Kidney glomerular epithelial cell (primary cell): ENCODE measurements around the gene AOC3.
"Not testable (repeated sequence)": the region's sequence is repeated elsewhere in the genome, so short reads cannot be mapped to it uniquely, and the experiment has no call there.

Experiments used
- DNase-seq: peaks from one replicate; lab custom pipeline; 2025; lab: John Stamatoyannopoulos, UW

AOC3 gene

DNA sequence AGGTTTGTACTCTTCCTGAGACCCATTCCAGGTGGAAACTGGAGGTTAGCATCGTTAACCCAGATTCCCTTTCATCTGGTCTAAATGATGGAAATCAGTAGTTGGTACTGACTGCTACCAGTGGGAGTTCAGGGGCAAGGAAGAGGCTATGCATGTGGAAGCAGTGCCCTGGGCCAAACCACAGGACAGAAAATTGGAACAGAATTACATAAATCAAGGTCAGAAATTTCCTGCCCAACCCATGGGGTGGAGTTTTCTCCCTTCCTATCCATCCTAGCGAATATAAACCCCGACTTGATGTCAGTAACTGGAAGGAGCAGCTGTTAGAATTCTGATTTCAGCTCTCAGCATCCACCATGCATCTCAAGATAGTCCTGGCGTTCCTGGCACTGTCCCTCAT is 6.7 kb upstream of the AOC3 start, which contains the start of gene AOC2:
Gene AOC2 (plus strand): TSS at position 310 of the 400 bp plus-strand sequence. CDS start 47 bp downstream, at position 357.
- no peak for DNase-seq

DNA sequence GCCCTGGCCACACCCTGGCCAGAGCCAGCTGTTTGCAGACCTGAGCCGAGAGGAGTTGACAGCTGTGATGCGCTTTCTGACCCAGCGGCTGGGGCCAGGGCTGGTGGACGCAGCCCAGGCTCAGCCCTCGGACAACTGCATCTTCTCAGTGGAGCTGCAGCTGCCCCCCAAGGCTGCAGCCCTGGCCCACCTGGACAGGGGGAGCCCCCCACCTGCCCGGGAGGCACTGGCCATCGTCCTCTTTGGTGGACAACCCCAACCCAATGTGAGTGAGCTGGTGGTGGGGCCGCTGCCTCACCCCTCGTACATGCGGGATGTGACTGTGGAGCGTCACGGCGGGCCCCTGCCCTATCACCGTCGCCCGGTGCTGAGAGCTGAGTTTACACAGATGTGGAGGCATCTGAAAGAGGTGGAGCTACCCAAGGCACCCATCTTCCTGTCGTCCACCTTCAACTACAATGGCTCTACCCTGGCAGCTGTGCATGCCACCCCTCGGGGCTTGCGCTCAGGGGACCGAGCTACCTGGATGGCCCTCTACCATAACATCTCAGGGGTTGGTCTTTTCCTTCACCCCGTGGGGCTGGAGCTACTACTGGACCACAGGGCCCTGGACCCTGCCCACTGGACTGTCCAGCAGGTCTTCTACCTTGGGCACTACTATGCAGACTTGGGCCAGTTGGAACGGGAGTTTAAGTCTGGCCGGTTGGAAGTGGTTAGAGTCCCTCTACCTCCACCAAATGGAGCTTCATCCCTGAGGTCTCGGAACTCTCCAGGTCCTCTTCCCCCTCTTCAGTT is 6.0 kb upstream of the AOC3 start:
- DNase-seq, result no peak

DNA sequence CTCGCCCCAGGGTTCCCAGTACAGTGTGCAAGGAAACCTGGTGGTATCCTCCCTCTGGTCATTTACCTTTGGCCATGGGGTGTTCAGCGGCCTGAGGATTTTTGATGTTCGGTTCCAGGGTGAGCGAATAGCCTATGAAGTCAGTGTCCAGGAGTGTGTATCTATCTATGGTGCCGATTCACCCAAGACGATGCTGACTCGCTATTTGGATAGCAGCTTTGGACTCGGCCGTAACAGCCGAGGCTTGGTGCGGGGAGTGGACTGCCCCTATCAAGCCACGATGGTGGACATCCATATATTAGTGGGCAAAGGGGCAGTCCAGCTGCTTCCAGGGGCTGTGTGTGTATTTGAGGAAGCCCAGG is 5.5 kb upstream of the AOC3 start:
- no peak for DNase-seq

DNA sequence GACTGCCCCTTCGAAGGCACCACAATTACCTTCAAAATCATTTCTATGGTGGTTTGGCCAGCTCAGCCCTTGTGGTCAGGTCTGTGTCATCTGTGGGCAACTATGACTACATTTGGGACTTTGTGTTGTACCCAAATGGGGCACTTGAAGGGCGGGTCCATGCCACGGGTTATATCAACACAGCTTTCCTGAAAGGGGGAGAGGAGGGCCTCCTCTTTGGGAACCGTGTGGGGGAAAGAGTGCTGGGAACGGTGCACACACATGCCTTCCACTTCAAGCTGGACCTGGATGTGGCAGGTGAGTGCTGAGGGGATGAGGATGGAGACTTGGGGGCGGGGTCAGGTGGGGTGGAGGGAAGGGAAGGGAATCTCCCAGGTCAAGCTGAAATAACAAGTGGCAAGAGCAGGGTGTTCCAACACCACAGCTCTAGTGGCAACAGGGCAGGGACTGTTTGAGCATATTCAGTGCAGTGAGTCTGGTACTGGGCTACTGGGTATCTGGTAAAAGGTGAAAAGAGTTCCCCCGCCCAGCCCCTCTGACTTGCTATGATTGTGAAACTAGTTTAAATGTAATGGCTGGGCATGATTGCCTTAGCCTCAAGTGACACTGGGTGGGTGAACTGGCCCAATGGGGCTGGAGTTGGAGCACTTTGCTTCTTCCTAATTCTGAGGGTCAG is 4.9 kb upstream of the AOC3 start:
- no peak for DNase-seq

DNA sequence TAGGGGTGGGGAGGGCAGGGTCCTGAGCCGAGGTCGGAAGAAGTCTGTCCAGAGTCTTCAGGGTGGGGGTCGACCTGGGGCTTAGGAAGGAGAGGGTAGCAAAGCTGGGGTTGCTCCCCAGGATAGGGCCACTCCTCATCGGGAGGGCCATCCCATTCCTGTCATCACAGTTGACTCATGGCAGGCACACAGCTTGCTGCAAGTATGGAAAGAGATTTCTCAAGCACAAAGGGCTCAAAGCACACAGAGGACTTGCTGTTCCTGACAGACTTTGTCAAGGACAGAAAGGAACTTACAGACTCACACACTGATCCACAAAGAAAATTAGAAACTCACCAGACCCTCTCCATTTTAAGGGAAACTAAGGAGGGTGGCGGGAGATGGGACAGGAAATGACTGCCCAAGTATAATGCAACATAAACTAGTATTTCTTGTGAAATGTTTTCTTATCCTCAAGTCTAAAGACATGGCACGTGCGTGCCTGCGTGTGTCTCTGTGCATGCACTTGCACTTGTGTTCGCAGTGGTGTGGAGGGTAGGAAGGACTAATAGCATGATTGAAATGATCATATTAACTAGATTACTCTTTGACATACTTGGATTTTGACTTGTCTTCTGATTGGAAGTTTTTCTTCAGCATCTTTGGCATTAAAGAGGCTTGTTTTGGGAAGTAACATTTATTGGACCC is 4.3 kb upstream of the AOC3 start:
- no peak for DNase-seq

DNA sequence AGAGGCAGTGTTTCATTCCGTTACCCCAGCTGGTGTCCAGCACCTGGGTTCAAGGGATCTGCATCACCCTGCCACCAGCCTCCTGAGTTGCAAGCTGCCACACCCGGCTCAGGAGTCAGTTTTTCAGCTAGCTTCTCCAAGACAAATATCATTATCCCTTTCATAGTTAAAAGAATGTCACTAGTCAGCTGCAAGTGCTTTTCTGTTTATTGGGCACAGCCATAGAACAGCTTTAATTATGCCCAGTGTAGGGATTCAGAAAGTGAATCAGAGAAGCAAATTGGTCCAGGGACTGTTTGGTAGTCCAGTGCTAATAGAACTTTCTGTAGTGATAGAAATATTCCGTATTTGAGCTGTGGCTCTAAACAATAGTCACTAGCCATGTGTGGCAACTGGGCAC is 2.9 kb upstream of the AOC3 start:
- DNase-seq, result no peak

DNA sequence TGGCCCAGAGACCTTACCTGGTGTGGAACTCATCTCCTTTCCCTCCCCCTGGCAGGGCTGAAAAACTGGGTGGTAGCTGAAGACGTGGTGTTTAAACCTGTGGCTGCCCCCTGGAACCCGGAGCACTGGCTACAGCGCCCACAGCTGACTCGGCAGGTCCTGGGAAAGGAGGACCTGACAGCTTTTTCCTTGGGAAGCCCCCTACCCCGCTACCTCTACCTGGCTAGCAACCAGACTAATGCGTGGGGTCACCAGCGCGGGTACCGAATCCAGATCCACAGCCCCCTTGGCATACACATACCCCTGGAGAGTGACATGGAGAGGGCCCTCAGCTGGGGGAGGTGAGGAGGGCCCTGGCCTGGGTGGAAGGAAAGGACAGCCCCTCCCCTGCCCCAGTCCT is 2.0 kb upstream of the AOC3 start:
- DNase-seq, result no peak

DNA sequence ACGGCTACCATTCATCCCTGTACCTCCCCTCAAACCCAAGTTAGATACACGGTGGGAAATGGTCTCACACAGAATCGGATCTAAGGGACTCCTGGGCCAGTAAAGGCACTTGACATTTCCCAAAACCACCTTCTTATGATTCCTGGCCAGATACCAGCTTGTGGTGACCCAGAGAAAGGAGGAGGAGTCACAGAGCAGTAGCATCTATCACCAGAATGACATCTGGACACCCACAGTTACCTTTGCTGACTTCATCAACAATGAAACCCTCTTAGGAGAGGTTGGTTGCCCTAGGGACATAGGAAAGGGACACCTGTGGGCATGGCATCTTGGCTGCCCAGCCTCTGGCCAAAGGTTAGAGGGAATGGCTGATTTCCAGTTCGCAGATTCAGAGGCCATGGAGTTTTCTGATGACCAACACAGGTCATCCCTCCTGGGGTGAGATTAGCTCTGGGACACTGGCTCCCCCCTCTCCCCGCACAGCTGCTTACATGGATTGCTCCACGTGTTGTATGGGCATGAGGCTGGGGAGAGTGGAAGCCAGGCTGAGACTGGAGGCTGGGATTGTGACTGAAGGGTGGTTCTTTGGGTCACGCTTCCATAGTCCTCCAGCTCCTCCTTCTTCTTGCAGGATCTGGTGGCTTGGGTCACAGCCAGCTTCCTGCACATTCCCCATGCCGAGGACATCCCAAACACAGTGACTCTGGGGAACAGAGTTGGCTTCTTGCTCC is 1.4 kb upstream of the AOC3 start:
- DNase-seq, result peak; percentile 13

DNA sequence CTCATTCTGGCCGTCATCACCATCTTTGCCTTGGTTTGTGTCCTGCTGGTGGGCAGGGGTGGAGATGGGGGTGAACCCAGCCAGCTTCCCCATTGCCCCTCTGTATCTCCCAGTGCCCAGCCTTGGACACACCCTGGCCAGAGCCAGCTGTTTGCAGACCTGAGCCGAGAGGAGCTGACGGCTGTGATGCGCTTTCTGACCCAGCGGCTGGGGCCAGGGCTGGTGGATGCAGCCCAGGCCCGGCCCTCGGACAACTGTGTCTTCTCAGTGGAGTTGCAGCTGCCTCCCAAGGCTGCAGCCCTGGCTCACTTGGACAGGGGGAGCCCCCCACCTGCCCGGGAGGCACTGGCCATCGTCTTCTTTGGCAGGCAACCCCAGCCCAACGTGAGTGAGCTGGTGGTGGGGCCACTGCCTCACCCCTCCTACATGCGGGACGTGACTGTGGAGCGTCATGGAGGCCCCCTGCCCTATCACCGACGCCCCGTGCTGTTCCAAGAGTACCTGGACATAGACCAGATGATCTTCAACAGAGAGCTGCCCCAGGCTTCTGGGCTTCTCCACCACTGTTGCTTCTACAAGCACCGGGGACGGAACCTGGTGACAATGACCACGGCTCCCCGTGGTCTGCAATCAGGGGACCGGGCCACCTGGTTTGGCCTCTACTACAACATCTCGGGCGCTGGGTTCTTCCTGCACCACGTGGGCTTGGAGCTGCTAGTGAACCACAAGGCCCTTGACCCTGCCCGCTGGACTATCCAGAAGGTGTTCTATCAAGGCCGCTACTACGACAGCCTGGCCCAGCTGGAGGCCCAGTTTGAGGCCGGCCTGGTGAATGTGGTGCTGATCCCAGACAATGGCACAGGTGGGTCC is 607 bp downstream of the AOC3 start:
- not testable (repeated sequence) for DNase-seq

DNA sequence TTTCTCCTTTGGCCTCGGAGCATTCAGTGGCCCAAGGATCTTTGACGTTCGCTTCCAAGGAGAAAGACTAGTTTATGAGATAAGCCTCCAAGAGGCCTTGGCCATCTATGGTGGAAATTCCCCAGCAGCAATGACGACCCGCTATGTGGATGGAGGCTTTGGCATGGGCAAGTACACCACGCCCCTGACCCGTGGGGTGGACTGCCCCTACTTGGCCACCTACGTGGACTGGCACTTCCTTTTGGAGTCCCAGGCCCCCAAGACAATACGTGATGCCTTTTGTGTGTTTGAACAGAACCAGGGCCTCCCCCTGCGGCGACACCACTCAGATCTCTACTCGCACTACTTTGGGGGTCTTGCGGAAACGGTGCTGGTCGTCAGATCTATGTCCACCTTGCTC is 1.4 kb downstream of the AOC3 start:
- DNase-seq, result no peak

DNA sequence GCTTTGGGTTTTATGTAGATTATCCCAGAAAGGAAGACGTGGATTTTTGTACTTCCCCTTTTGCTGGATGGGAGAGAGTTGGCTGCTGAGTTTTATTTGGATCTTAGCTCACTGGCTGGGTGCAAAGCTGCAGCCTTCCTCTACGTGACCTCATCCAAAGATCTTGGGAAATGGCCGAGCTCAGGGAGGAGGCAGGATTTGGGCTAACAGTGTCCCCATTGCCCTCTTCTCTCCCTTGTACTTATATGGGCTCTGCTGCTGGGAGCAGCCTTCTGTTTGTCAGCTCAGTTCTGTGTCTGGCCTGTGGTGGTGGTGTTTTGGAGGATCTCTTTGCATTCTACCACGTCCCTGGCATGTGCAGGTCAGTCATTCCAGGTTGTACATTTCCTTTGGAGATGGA is 2.0 kb downstream of the AOC3 start:
- no peak for DNase-seq

DNA sequence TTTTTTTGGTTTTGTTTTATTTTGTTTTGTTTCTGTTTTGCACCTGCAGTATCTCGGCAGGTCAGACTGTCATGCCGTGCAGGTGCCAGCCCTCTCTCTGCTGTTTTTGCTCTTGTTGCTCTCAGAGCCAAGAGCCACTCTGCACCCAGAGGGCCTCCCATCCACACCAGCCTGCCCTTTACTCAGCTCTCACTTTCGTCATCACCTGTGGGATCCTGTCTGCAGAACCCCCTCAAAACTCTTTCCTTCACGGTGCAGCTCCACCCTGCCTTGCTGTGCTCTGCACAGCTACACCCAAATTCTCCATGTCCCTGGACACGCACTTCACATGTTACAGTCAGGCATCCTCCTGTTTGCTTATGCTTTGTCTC is 2.6 kb downstream of the AOC3 start:
- no peak for DNase-seq

DNA sequence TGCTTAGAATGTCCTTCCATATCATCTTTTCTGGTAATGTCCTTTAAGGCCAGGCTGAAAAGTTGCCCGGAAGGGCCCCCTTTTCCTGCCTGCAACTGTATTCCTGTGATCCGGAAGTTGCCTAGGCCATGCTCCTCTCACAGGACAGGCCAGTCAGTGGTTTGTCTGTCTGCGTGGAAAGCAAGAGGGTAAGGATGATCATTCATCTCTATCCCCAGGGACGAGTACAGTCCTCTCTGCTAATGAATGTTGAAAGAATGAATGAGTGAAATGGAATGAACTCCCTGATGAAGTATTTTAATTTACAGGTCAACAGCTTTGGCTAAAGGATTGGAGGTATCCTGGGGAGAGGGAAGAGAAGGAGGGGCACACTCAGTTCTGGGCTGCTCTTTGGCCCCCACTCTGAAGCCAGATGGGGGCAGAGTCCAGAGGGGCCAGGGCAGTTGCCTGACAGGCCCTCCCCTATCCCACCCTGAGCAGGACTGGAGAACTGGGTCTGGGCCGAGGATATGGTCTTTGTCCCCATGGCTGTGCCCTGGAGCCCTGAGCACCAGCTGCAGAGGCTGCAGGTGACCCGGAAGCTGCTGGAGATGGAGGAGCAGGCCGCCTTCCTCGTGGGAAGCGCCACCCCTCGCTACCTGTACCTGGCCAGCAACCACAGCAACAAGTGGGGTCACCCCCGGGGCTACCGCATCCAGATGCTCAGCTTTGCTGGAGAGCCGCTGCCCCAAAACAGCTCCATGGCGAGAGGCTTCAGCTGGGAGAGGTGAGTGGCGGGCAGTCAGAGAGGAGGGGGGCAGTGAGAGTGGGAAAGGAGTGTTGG is 3.2 kb downstream of the AOC3 start:
- DNase-seq, result no peak

DNA sequence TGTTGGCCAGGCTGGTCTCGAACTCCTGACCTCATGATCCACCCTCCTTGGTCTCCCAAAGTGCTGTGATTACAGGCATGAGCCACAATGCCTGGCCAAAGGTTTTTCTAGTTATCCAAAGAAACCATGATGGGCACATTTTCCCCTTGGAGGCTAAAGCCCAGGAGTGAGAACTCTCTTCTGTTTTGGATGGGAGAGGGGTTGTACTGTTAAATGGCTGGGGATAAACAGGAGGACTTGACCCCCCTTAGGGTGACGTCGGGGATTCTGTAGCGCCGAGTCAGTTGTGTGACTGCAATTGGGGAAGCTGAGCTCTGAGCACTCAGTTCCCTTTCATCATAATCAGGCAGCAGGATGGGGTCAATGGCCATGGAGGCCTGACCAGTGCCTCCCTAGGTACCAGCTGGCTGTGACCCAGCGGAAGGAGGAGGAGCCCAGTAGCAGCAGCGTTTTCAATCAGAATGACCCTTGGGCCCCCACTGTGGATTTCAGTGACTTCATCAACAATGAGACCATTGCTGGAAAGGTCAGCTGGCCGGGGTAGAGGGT is 4.1 kb downstream of the AOC3 start:
- DNase-seq, result no peak

DNA sequence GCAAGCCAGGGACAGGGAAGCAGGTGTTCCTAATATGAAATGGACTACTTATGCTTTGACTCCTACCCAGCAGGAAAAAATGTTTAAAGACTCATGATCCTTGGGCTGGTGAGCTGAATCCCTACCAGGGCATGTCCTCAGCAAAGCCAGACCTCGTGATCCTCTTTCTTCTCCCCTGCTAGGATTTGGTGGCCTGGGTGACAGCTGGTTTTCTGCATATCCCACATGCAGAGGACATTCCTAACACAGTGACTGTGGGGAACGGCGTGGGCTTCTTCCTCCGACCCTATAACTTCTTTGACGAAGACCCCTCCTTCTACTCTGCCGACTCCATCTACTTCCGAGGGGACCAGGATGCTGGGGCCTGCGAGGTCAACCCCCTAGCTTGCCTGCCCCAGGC is 5.1 kb downstream of the AOC3 start:
- DNase-seq, result not testable (repeated sequence)

DNA sequence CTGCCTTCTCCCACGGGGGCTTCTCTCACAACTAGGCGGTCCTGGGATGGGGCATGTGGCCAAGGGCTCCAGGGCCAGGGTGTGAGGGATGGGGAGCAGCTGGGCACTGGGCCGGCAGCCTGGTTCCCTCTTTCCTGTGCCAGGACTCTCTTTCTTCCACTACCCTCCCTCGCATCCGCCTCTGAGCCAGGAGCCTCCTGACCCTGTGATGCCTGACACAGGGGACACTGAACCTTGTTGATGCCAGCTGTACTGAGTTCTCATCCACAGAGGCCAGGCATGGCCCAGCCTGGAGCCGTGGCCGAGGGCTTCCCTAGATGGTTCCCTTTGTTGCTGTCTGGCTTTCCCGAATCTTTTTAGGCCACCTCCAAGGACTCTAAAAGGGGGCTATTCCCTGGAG is 5.5 kb downstream of the AOC3 start:
- not testable (repeated sequence) for DNase-seq

DNA sequence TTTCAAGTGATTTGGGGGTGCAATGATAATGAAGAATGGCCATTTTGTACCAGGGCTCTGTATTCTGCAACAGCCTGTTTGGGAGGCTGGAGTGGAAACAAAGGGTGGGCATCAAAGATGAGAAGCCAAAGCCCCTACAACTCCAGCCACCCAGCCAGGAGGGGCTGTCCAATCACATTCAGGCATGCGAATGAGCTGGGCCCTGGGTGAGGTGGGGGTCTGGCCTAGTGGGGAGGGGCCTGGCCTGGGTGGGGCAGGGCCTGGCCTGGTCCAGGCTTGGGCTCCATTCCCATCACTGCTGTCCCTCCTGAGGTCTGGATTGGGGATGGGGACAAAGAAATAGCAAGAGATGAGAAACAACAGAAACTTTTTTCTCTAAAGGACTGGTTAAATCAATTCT is 6.4 kb downstream of the AOC3 start:
- DNase-seq, result no peak

DNA sequence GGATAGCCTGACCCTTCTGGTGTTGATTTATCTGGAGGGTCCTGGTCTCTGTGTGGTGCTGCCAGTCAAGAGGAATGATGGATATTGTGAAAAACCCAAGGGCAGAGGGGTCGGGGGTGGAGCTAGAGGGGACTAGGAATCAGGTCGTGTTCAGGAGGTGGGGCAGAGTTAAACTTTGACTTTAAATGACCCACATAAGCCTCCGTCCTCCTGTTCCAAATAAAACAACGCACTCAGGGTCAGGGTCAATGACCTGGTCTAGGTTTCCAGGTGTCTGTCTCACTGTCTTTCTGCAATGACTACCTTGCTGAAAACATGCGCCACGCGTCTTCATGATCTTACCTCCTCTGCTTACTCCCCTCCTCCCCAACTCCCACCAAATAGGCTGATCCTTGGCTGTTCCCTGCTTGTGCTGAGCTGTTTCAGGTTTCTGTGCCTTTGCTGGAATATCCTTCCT is 14.7 kb downstream of the AOC3 start:
- DNase-seq, result no peak

DNA sequence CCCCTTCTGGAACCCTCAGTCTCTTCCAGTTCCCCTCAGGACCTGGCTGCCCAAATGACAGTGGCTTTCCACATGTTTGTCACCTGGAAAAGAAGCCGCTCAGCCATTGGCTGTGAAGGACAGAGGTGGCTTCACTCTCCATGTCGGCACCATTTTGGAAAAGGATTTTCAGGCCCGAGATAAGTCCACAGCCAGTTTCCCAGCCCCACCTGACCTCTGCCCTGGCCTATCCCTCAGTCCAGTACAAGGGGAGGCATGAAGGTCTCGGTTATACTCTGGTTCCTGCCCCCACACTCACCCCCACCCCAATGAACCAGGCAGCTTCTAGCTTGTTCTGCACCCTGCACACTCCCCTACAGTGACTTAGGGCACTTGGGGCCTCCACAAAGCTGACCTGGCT is 15.2 kb downstream of the AOC3 start:
- no peak for DNase-seq
